Transverse colon (tissue), 4 donors: Measurements from ENCODE around the gene ISG20.

Source experiments
- EP300 ChIP-seq: sonication (generic); formaldehyde crosslinking; IDR thresholded peaks from one replicate; pipeline ENCODE4 v1.6.1; 2017; ENCODE audit warnings: antibody characterized with exemption, low read depth
- POLR2A ChIP-seq: fragments of 450-650 bp; IDR thresholded peaks from one replicate; pipeline ENCODE4 v1.6.1; 2016; ENCODE audit warnings: antibody characterized with exemption, mild to moderate bottlenecking, moderate library complexity
- POLR2AphosphoS5 ChIP-seq, 3 donors: sonication (generic); formaldehyde crosslinking; IDR thresholded peaks; one replicate each; pipeline ENCODE4 v1.6.1; 2016; ENCODE audit warnings: antibody characterized with exemption in 3 of 3
- TF ChIP-seq, protein P1 (sequence below), 5 experiments: fragments of 200-600 bp in 3 of 5; fragments of 450-650 bp in 2 of 5; sonication (generic) in 3 of 5; IDR thresholded peaks; 1 replicate in 2 of 5; 2 replicates in 3 of 5; pipeline ENCODE4 v1.5.1; 2016 to 2017; ENCODE audit warnings: antibody characterized with exemption in 5 of 5, inconsistent platforms in 3 of 5, mild to moderate bottlenecking in 2 of 5, moderate library complexity in 1 of 5

DNA sequence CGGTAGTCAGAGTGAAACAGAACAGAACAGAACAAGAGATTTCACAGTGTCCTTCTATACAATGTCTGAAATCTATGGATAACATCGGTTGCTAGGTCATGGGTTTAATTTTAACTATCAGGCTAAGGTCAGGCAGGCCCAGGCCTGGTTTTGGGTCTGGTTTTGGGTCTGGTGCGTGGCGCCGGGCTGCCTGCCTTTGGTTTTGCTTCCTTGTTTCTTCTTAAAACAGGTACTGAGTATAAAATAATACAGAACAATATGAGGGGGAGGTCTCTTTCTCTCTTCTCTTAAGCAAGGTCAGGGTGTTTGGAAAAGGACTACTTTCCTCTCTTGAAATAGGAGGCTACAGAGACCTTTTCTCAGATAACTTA, 16.2 kb upstream of the ISG20 start:
- TF ChIP-seq, protein P1, sequence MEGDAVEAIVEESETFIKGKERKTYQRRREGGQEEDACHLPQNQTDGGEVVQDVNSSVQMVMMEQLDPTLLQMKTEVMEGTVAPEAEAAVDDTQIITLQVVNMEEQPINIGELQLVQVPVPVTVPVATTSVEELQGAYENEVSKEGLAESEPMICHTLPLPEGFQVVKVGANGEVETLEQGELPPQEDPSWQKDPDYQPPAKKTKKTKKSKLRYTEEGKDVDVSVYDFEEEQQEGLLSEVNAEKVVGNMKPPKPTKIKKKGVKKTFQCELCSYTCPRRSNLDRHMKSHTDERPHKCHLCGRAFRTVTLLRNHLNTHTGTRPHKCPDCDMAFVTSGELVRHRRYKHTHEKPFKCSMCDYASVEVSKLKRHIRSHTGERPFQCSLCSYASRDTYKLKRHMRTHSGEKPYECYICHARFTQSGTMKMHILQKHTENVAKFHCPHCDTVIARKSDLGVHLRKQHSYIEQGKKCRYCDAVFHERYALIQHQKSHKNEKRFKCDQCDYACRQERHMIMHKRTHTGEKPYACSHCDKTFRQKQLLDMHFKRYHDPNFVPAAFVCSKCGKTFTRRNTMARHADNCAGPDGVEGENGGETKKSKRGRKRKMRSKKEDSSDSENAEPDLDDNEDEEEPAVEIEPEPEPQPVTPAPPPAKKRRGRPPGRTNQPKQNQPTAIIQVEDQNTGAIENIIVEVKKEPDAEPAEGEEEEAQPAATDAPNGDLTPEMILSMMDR (IDR thresholded peaks at IDR 0.05), result no peak
- TF ChIP-seq POLR2AphosphoS5 (IDR thresholded peaks at IDR 0.05) (no peak), POLR2A (no peak), EP300 (no peak)
